H1 (cell line): Measurements from ENCODE around the gene TEX44. TPM values are rescaled to one million over a fixed set of nuclear protein-coding genes. Genes with fewer than 3 reads are reported as not detected.

ENCODE experiments used
- CTCF ChIA-PET: fragments of 300-600 bp; sonication (Branson Sonifier 250); formaldehyde crosslinking; loops from one replicate; lab custom pipeline; 2021; ENCODE audit not compliant: partially characterized antibody; lab: Charles Lee
- POLR2A ChIA-PET: fragments of 300-600 bp; sonication (Branson Sonifier 250); formaldehyde crosslinking; loops from one replicate; lab custom pipeline; 2021; ENCODE audit warnings: inconsistent platforms; ENCODE audit not compliant: partially characterized antibody; lab: Charles Lee
- DNase-seq, 2 experiments: peaks; one replicate each; pipeline versions ENCODE4 v3.0.0 to v3.0.0-alpha.2; 2010 to 2022; ENCODE audit warnings: low spot score in 2 of 2, low read depth in 1 of 2, mixed read lengths in 1 of 2
- FAIRE-seq: peaks from 2 replicates; lab custom pipeline; 2011; peaks lifted over from hg19 to GRCh38; lab: Jason Lieb, UNC
- H2AFZ ChIP-seq: 2 replicates; pipeline ENCODE4 v1.8.1; 2012; ENCODE audit warnings: low read length, inconsistent platforms
- H2AK5ac ChIP-seq: 2 replicates; pipeline ENCODE4 v1.6.1; 2013; ENCODE audit warnings: low read depth, low read length
- H2BK120ac ChIP-seq: replicated peaks from 2 replicates; pipeline ENCODE3; 2013; ENCODE audit warnings: low read depth, low read length, inconsistent platforms
- H2BK12ac ChIP-seq: 2 replicates; pipeline ENCODE4 v1.6.1; 2013; ENCODE audit warnings: low read depth, low read length
- H2BK15ac ChIP-seq: 2 replicates; pipeline ENCODE4 v1.6.1; 2013; ENCODE audit warnings: low read length
- H2BK20ac ChIP-seq: 2 replicates; pipeline ENCODE4 v1.6.1; 2013; ENCODE audit warnings: low read length
- H2BK5ac ChIP-seq: 2 replicates; pipeline ENCODE4 v1.6.1; 2013; ENCODE audit warnings: low read depth, low read length
- H3K14ac ChIP-seq: 2 replicates; pipeline ENCODE4 v1.6.1; 2013; ENCODE audit warnings: inconsistent platforms; ENCODE audit not compliant: insufficient read length
- H3K18ac ChIP-seq: 2 replicates; pipeline ENCODE4 v1.6.1; 2013; ENCODE audit warnings: low read length; ENCODE audit errors: extremely low read depth
- H3K23ac ChIP-seq: 2 replicates; pipeline ENCODE4 v1.6.1; 2013; ENCODE audit warnings: inconsistent platforms; ENCODE audit not compliant: insufficient read length
- H3K23me2 ChIP-seq: 2 replicates; pipeline ENCODE4 v1.6.1; 2013; ENCODE audit warnings: low read depth, low read length
- H3K27ac ChIP-seq: 2 replicates; pipeline ENCODE4 v1.6.1; 2011; ENCODE audit warnings: low read depth, low read length, inconsistent platforms
- H3K27me3 ChIP-seq, 4 experiments: replicated peaks in 1 of 4; 1 replicate in 1 of 4; 2 replicates in 3 of 4; pipeline versions ENCODE4 v1.6.1 to v1.8.1; 2011 to 2013; ENCODE audit warnings: low read length in 3 of 4, mild to moderate bottlenecking in 3 of 4, inconsistent platforms in 2 of 4, mixed read lengths in 2 of 4, moderate library complexity in 1 of 4; ENCODE audit not compliant: control insufficient read depth in 3 of 4, insufficient read depth in 3 of 4; ENCODE audit errors: extremely low read depth in 1 of 4
- H3K36me3 ChIP-seq, 4 experiments: 2 replicates each; pipeline versions ENCODE4 v1.6.1 to v1.8.1; 2011 to 2013; ENCODE audit warnings: mild to moderate bottlenecking in 4 of 4, low read length in 3 of 4, moderate library complexity in 2 of 4, control low read depth in 1 of 4, inconsistent platforms in 1 of 4; ENCODE audit not compliant: insufficient read depth in 4 of 4, control insufficient read depth in 2 of 4
- H3K4ac ChIP-seq: replicated peaks from 2 replicates; pipeline ENCODE3; 2013; ENCODE audit warnings: low read length, low read depth, mixed read lengths, inconsistent platforms; ENCODE audit not compliant: insufficient read length
- H3K4me1 ChIP-seq, 4 experiments: replicated peaks in 1 of 4; 1 replicate in 1 of 4; 2 replicates in 3 of 4; pipeline versions ENCODE4 v1.6.1 to v1.8.1; 2011 to 2013; ENCODE audit warnings: low read length in 3 of 4, inconsistent platforms in 2 of 4, mixed read lengths in 1 of 4; ENCODE audit not compliant: insufficient read depth in 4 of 4, control insufficient read depth in 3 of 4
- H3K4me2 ChIP-seq, 2 experiments: 2 replicates each; pipeline versions ENCODE4 v1.6.1 to v1.8.1; 2011 to 2013; ENCODE audit warnings: low read depth in 2 of 2, low read length in 2 of 2, control low read depth in 1 of 2, inconsistent platforms in 1 of 2, mild to moderate bottlenecking in 1 of 2; ENCODE audit not compliant: insufficient read depth in 1 of 2
- H3K4me3 ChIP-seq, 4 experiments: fragments of 200-600, 300-600 bp in 1 of 4; sonication (generic), shearing (Covaris generic), sonication (Bioruptor Twin) in 1 of 4; 2 replicates each; pipeline versions ENCODE4 v1.5.1 to v1.8.1; 2011 to 2016; ENCODE audit warnings: low read length in 4 of 4, low read depth in 3 of 4, control low read depth in 2 of 4, inconsistent platforms in 2 of 4, mild to moderate bottlenecking in 2 of 4, mixed read lengths in 1 of 4, moderate library complexity in 1 of 4; ENCODE audit not compliant: insufficient read depth in 2 of 4; ENCODE audit errors: extremely low read depth in 1 of 4
- H3K56ac ChIP-seq: replicated peaks from 2 replicates; pipeline ENCODE3; 2013; ENCODE audit warnings: low read depth, mild to moderate bottlenecking, mixed read lengths, low read length, inconsistent platforms; ENCODE audit not compliant: insufficient read length
- H3K79me1 ChIP-seq: 2 replicates; pipeline ENCODE4 v1.6.1; 2013; ENCODE audit warnings: low read depth, low read length, control low read depth
- H3K79me2 ChIP-seq, 2 experiments: 2 replicates each; pipeline versions ENCODE4 v1.6.1 to v1.8.1; 2012 to 2013; ENCODE audit warnings: low read length in 2 of 2, mild to moderate bottlenecking in 2 of 2, inconsistent platforms in 1 of 2; ENCODE audit not compliant: insufficient read depth in 2 of 2, control insufficient read depth in 1 of 2
- H3K9ac ChIP-seq, 4 experiments: replicated peaks in 1 of 4; 1 replicate in 1 of 4; 2 replicates in 3 of 4; pipeline versions ENCODE4 v1.6.1 to v1.8.1; 2011 to 2013; ENCODE audit warnings: low read depth in 3 of 4, low read length in 3 of 4, control low read depth in 2 of 4, mild to moderate bottlenecking in 2 of 4, moderate library complexity in 2 of 4, inconsistent platforms in 1 of 4; ENCODE audit errors: extremely low read depth in 1 of 4
- H3K9me3 ChIP-seq, 2 experiments: 2 replicates each; pipeline versions ENCODE4 v1.6.1 to v1.8.1; 2012 to 2013; ENCODE audit warnings: mild to moderate bottlenecking in 2 of 2, moderate library complexity in 2 of 2, control low read depth in 1 of 2, inconsistent platforms in 1 of 2, low read depth in 1 of 2, low read length in 1 of 2, mixed read lengths in 1 of 2; ENCODE audit not compliant: insufficient read depth in 2 of 2
- H4K20me1 ChIP-seq, 2 experiments: replicated peaks in 1 of 2; 2 replicates each; pipeline versions ENCODE3 to v1.8.1; 2011 to 2013; ENCODE audit warnings: inconsistent platforms in 2 of 2, low read length in 2 of 2, mild to moderate bottlenecking in 1 of 2; ENCODE audit not compliant: insufficient read depth in 2 of 2, control insufficient read depth in 1 of 2
- H4K5ac ChIP-seq: 2 replicates; pipeline ENCODE4 v1.6.1; 2013; ENCODE audit warnings: low read length, low read depth, mixed read lengths, inconsistent platforms; ENCODE audit not compliant: insufficient read length
- H4K8ac ChIP-seq: 2 replicates; pipeline ENCODE4 v1.8.0; 2013; ENCODE audit warnings: mild to moderate bottlenecking, moderate library complexity, low read length, inconsistent platforms; ENCODE audit not compliant: insufficient read depth; ENCODE audit errors: extremely low read depth
- H4K91ac ChIP-seq: replicated peaks from 2 replicates; pipeline ENCODE3; 2013; ENCODE audit warnings: low read length, mixed read lengths, inconsistent platforms; ENCODE audit not compliant: insufficient read length
- ASH2L ChIP-seq: fragments of 200-600, 300-600 bp; sonication (generic); IDR thresholded peaks from one replicate; pipeline ENCODE4 v1.7.1; 2017; ENCODE audit warnings: low read length
- EGR1 ChIP-seq: IDR thresholded peaks from 2 replicates; pipeline ENCODE4 v1.6.1; 2011; ENCODE audit warnings: low read depth, low read length, borderline replicate concordance
- JUND ChIP-seq: IDR thresholded peaks from 2 replicates; pipeline ENCODE4 v1.6.1; 2011; ENCODE audit warnings: mild to moderate bottlenecking, improper control_type of control experiment, low read length
- POLR2AphosphoS5 ChIP-seq: IDR thresholded peaks from 2 replicates; pipeline ENCODE4 v1.6.1; 2011; ENCODE audit warnings: low read depth, low read length
- RBBP5 ChIP-seq: IDR thresholded peaks from 2 replicates; pipeline ENCODE4 v1.7.1; 2012; ENCODE audit warnings: low read depth, mild to moderate bottlenecking, inconsistent platforms, low read length, moderate library complexity, borderline replicate concordance
- SP1 ChIP-seq: IDR thresholded peaks from 2 replicates; pipeline ENCODE4 v1.6.1; 2011; ENCODE audit warnings: low read depth, low read length
- SP2 ChIP-seq: IDR thresholded peaks from 2 replicates; pipeline ENCODE4 v1.6.1; 2012; ENCODE audit warnings: mild to moderate bottlenecking, low read length, inconsistent platforms
- TAF1 ChIP-seq: IDR thresholded peaks from 2 replicates; pipeline ENCODE4 v1.6.1; 2011; ENCODE audit warnings: mild to moderate bottlenecking, low read depth, low read length
- TAF7 ChIP-seq: optimal IDR thresholded peaks from 2 replicates; pipeline ENCODE3; 2011; ENCODE audit warnings: low read depth, mild to moderate bottlenecking, inconsistent platforms, low read length, moderate library complexity, borderline replicate concordance
- TBP ChIP-seq: IDR thresholded peaks from 2 replicates; pipeline ENCODE4 v1.6.1; 2011; ENCODE audit warnings: low read depth, low read length, improper control_type of control experiment
- TEAD4 ChIP-seq: IDR thresholded peaks from 2 replicates; pipeline ENCODE4 v1.6.1; 2012; ENCODE audit warnings: low read depth, low read length, inconsistent platforms, mixed read lengths
- YY1 ChIP-seq: IDR thresholded peaks from 2 replicates; pipeline ENCODE4 v1.6.1; 2011; ENCODE audit warnings: low read depth, mild to moderate bottlenecking, low read length
- WGBS, 2 experiments: shearing (Covaris generic) in 1 of 2; methylation state at CpG; one replicate each; pipeline versions ENCODE4 v1.1.6 to v1.1.7; 2013 to 2015; ENCODE audit warnings: low lambda C conversion rate in 2 of 2, mixed read lengths in 2 of 2, inconsistent platforms in 1 of 2, low coverage in 1 of 2, missing lambda C conversion rate in 1 of 2; ENCODE audit not compliant: insufficient replicate concordance in 2 of 2, insufficient coverage in 1 of 2, insufficient read length in 1 of 2; ENCODE audit errors: extremely low coverage in 1 of 2, missing lambda C conversion rate in 1 of 2; 5-methylcytosine and 5-hydroxymethylcytosine counted together
- polyA plus RNA-seq, 7 experiments: library from polyadenylated mRNA; depleted of rRNA in 3 of 7; stranded (reverse) in 5 of 7; unstranded in 2 of 7; fragments of >200 nt in 5 of 7; fragments of 200-250 nt in 2 of 7; gene quantifications; 1 replicate in 5 of 7; 2 replicates in 1 of 7; 4 replicates in 1 of 7; pipeline versions ENCODE4 v1.2.1 to v1.2.3, GENCODE V29; 2011 to 2013; ENCODE audit warnings: missing spikeins in 2 of 7, mixed read lengths in 2 of 7
- total RNA-seq: library from RNA; stranded (reverse); fragmentation: NEBNext Ultra II Directional; extraction: Animal tissue kit (Norgen Biotek cat#: 25700); gene quantifications from 2 replicates; pipeline ENCODE4 v1.2.1, GENCODE V29; 2021
- TF ChIP-seq, protein P1 (sequence below): IDR thresholded peaks from 2 replicates; pipeline ENCODE4 v1.6.1; 2012; ENCODE audit warnings: inconsistent platforms

Gene TEX44
- total and polyA plus RNA-seq, 2 of the 8 experiments (the other 6 are each of a cell fraction or from before 2014, with no cell fraction given), result not detected

DNA sequence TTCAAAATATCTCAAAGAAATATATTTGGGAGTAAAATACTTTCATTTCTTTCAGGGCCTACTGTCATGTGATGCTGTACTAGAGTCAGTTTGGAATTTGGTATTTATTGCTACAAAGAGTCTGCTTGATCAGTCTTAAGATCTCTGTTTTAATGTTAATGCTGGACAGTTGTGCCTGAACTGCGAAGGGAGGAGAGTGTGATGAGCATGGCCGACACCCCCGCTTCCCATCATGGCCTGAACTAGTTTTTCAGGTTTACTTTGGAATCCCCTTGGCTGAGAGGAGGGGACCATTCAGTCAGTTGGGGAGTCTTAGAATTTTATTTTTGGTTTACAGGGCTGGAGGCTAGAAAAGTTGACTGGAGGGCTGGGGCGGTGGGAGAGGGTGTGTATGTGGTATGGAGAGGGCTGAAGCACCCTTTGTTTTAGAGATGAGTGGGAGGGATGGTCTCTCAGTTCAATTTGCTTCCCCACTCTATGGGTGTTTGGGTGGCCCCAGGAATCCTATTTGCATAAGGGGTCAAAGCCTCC, 20.9 kb upstream of the TEX44 start:
- H3K79me2 ChIP-seq, result no peaks in the 10 kb centered on the region
- no peaks in the 10 kb centered on the region for H3K27me3 ChIP-seq
- H3K56ac ChIP-seq, result no peak overlapping the region
- FAIRE-seq (peak; percentile 57), DNase-seq (no peak)
- no peaks in the 10 kb centered on the region; the same call in 1 of the 2 replicates for H3K23me2 ChIP-seq
- peak overlapping the region; percentile 3; the same call in 1 of the 2 replicates for H2BK5ac ChIP-seq
- peak overlapping the region; percentile 32; the same call in 1 of the 2 replicates for H2BK12ac ChIP-seq
- H4K5ac ChIP-seq, result peak overlapping the region; percentile 48
- H4K8ac ChIP-seq, result no peak overlapping the region
- peaks cover 3 to 45% (median 26%) of the 10 kb centered on the region in 4 experiments for H3K4me1 ChIP-seq
- H2BK20ac ChIP-seq, result peak overlapping the region; percentile 35; the same call in 1 of the 2 replicates
- peak overlapping the region in 1 of 4 experiments; percentile 15; a peak in 2 of 8 replicates for H3K4me3 ChIP-seq
- no peak overlapping the region for H4K91ac ChIP-seq
- POLR2A ChIA-PET, result interaction anchor here (0.8 to 1.9 kb wide), 10 partner anchors 9 to 137 kb away, joined by 3 to 5 read pairs (median 3); partner anchors contain the start of gene PTMA
- H3K79me1 ChIP-seq, result no peaks in the 10 kb centered on the region
- H2BK15ac ChIP-seq, result no peak overlapping the region
- H2BK120ac ChIP-seq, result peak overlapping the region; percentile 56
- 22% methylated on average over 4 of the region's 4 CpGs; no CpG with 5 or more reads in 1 of the 2 experiments for WGBS, 2 experiments
- H3K23ac ChIP-seq, result no peak overlapping the region
- H3K9me3 ChIP-seq, result peaks cover 0 to 8% of the 10 kb centered on the region in 2 experiments; a peak in 1 of 4 replicates
- peak overlapping the region in 2 of 4 experiments; percentile 41 to 54; a peak in 4 of 7 replicates for H3K9ac ChIP-seq
- peak overlapping the region; percentile 40; the same call in 1 of the 2 replicates for H2AK5ac ChIP-seq
- H3K4ac ChIP-seq, result no peak overlapping the region
- peak overlapping the region; percentile 80 for H3K27ac ChIP-seq
- CTCF ChIA-PET, result interaction anchor here (1.1 to 16.1 kb wide), 5 partner anchors 8 to 143 kb away, joined by 4 to 368 read pairs (median 5); partner anchors contain the start of gene TEX44
- peak overlapping the region; percentile 10; the same call in 1 of the 2 replicates for H3K18ac ChIP-seq
- no peaks in the 10 kb centered on the region for H3K36me3 ChIP-seq
- peak overlapping the region; percentile 18 to 24; a peak in 2 of 4 replicates for H3K4me2 ChIP-seq
- H2AFZ ChIP-seq, result no peak overlapping the region
- no peaks in the 10 kb centered on the region for H4K20me1 ChIP-seq
- no peak overlapping the region for H3K14ac ChIP-seq
- TF ChIP-seq EGR1 (peak; percentile 51), POLR2AphosphoS5 (peak; percentile 37; the same call in 1 of the 2 replicates), RBBP5 (peak; percentile 86; the same call in 1 of the 2 replicates), SP1 (peak; percentile 83), TAF7 (peak; percentile 41), YY1 (peak; percentile 64; the same call in 1 of the 2 replicates), TEAD4 (no peak), TBP (no peak), TAF1 (peak; percentile 40; the same call in 1 of the 2 replicates), SP2 (no peak), JUND (peak; percentile 66), ASH2L (peak; percentile 88)
- TF ChIP-seq, protein P1, sequence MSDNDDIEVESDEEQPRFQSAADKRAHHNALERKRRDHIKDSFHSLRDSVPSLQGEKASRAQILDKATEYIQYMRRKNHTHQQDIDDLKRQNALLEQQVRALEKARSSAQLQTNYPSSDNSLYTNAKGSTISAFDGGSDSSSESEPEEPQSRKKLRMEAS, result peak; percentile 49; the same call in 1 of the 2 replicates
